NT2/D1 (cell line): ENCODE results near the gene PAK5.

Experiments used
- DNase-seq: peaks from one replicate; pipeline ENCODE4 v3.0.0-alpha.2; 2011; ENCODE audit warnings: low read depth, low spot score
- H3K27me3 ChIP-seq: 2 replicates; pipeline ENCODE4 v1.6.0; 2011; ENCODE audit warnings: mild to moderate bottlenecking; ENCODE audit not compliant: insufficient read length, insufficient read depth
- H3K36me3 ChIP-seq: 2 replicates; pipeline ENCODE4 v1.6.1; 2011; ENCODE audit warnings: mild to moderate bottlenecking, low read length, mixed read lengths; ENCODE audit not compliant: insufficient read depth, insufficient read length
- H3K4me1 ChIP-seq: 2 replicates; pipeline ENCODE4 v1.5.1; 2011; ENCODE audit not compliant: insufficient read depth, insufficient read length
- H3K4me3 ChIP-seq: 2 replicates; pipeline ENCODE4 v1.5.1; 2011; ENCODE audit warnings: low read depth; ENCODE audit not compliant: insufficient read length
- H3K9ac ChIP-seq: 2 replicates; pipeline ENCODE4 v1.6.0; 2011; ENCODE audit warnings: low read depth; ENCODE audit not compliant: insufficient read length
- H3K9me3 ChIP-seq: 2 replicates; pipeline ENCODE4 v1.5.1; 2011; ENCODE audit warnings: mild to moderate bottlenecking, low read length; ENCODE audit not compliant: insufficient read depth
- SUZ12 ChIP-seq: IDR thresholded peaks from 2 replicates; pipeline ENCODE4 v1.6.1; 2011; ENCODE audit not compliant: insufficient read length, insufficient read depth; ENCODE audit errors: extremely low read depth
- YY1 ChIP-seq: IDR thresholded peaks from 2 replicates; pipeline ENCODE4 v1.6.1; 2011; ENCODE audit not compliant: insufficient read length, insufficient read depth
- ZNF274 ChIP-seq: IDR thresholded peaks from 2 replicates; pipeline ENCODE4 v1.6.1; 2011; ENCODE audit warnings: mild to moderate bottlenecking, low read depth, low read length

Gene PAK5

DNA sequence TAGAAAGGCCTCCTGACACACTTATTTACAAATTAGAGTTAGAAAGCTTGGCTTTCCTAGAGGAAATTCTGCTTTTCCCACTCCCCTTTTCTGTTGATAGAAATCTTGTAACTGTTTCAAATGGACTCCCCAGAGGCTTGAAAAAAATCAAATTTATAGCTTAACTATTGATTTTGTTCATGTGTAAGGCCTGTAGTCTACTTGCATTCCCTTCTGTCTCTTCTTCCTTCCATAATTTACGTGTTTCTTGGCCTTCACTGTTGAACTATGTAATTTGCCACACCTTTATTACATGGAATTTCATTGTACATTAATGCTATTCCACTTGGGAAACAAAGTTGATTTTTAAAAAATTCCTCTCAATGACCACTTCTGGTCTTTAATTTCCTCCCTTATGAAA lies 243.1 kb downstream of the PAK5 start:
- TF ChIP-seq YY1 = no peak
- TF ChIP-seq SUZ12 = no peak
- TF ChIP-seq ZNF274 = no peak
- Histone ChIP-seq H3K27me3 (no peaks in the 10 kb centered on the region), H3K36me3 (no peaks in the 10 kb centered on the region), H3K4me1 (no peaks in the 10 kb centered on the region), H3K4me3 (no peak overlapping the region), H3K9ac (no peak overlapping the region), H3K9me3 (peaks cover 8% of the 10 kb centered on the region; the same call in 1 of the 2 replicates)
- no peak for DNase-seq

DNA sequence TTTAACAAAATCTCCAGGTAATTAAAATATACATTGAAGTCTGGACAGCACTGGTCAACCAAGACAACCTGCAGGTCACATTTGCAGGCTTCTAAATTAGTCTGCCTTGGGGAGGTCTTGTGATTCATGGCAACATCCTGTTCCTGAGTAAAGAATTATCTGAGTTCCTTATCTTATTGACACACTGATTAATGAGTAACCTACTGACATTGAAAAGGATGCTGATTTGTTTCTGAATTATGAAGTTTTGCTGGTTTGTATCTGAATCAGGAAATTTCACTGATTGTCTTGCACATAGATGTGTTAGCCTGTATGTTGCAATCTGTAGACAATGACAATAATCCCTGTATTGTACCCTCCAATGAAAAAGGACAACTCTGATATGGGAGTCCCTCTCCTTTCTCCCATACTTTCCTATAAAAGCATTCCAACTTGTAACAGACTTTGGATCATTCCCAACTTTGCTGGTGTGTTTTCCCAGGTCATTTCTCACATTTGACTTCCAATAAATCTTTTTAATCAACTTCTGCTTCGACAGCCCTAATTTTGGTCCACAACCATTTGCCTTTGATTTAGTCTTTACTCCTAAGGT lies 244.5 kb downstream of the PAK5 start:
- no peak for DNase-seq
- Histone ChIP-seq H3K9me3 (peaks cover 8% of the 10 kb centered on the region; the same call in 1 of the 2 replicates), H3K4me3 (no peak overlapping the region), H3K27me3 (no peaks in the 10 kb centered on the region), H3K36me3 (no peaks in the 10 kb centered on the region), H3K4me1 (no peaks in the 10 kb centered on the region), H3K9ac (no peak overlapping the region)
- TF ChIP-seq YY1 (no peak), ZNF274 (no peak), SUZ12 (no peak)

DNA sequence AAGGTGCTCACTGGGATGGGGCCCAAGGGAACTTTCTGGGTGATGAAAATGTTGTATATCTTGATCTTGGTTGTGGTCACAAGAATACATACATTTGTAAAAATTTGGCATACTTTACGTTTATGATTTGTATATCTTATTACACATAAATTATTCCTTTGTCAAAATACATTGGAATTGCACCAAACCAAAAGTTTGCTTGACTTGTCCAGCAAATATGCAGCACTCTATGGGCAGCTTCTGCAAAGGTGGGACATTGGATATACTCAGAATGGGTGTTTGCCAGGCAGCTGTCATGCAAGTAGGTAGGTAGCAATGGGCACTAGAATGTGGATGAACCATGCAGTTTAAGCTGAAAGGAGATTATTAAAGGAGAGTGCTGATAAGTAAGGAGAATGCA lies 246.5 kb downstream of the PAK5 start:
- no peak overlapping the region for H3K4me3 ChIP-seq
- DNase-seq = no peak
- H3K9me3 ChIP-seq = no peaks in the 10 kb centered on the region
- H3K27me3 ChIP-seq = no peaks in the 10 kb centered on the region
- no peaks in the 10 kb centered on the region for H3K36me3 ChIP-seq
- TF ChIP-seq ZNF274 = no peak
- no peak for TF ChIP-seq SUZ12
- TF ChIP-seq YY1 = no peak
- H3K4me1 ChIP-seq = no peaks in the 10 kb centered on the region
- H3K9ac ChIP-seq = no peak overlapping the region

DNA sequence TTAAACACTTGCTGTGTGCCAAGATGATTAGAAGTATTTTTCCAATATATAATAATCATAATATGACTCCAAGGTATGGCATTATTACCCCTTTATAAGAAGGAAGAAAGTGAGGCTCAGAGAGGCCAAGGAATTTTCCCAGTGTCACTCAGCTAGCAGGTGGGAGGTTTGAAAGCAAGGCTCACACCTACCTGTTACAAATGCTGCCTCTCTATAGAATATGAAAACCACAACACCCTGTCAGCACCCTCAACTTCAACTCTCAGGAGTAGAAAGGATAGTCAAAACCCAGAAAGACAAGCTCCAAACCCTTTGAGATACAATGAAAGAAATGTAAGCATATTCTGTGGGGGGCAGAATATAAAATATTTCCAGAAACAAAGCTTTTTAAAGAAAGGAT lies 247.8 kb downstream of the PAK5 start:
- no peak for TF ChIP-seq YY1
- TF ChIP-seq SUZ12 = no peak
- TF ChIP-seq ZNF274 = no peak
- Histone ChIP-seq H3K27me3 (no peaks in the 10 kb centered on the region), H3K36me3 (no peaks in the 10 kb centered on the region), H3K9ac (no peak overlapping the region), H3K4me3 (no peak overlapping the region), H3K9me3 (no peaks in the 10 kb centered on the region), H3K4me1 (no peaks in the 10 kb centered on the region)
- no peak for DNase-seq

DNA sequence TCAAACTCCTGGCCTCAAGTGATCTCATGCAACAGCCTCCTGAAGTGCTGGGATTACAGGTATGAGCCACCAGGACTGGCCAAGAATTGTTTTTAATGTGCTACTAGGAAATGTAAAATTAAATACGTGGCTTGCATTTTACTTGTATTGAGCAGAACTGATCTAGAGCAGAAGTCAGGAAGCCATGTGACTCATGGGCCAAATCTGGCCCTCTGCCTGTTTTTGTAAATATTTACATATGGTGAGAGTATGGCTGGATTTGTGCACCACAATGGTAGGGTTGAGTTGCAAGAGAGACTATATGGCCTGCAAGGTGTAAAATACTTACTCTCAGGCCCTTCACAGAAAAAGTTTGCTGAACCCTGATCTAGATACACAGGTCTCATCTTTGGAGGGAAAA lies 248.7 kb downstream of the PAK5 start:
- H3K36me3 ChIP-seq = no peaks in the 10 kb centered on the region
- H3K9ac ChIP-seq = no peak overlapping the region
- no peaks in the 10 kb centered on the region for H3K9me3 ChIP-seq
- no peaks in the 10 kb centered on the region for H3K4me1 ChIP-seq
- H3K27me3 ChIP-seq = no peaks in the 10 kb centered on the region
- DNase-seq = no peak
- no peak overlapping the region for H3K4me3 ChIP-seq
- TF ChIP-seq YY1 = no peak

DNA sequence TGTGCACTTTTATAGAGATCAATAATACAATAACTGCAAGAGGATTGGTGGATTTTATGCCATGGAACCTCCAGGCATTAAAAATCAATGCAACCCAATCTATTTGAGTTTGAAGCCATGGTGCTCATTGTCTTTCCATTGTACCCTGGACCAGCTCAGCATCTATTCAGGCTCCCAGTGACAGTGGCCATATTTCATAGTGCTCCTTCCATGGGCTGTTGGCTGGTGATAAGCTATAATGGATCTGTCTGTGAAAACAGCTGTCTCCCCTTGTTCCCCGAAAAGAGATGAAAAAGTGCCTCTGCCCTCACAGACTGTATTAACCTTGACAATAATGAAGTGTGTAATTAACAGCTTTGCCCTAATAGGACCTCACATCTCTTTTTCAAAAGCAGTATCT lies 250.2 kb downstream of the PAK5 start:
- no peak for DNase-seq
- H3K9ac ChIP-seq = no peak overlapping the region
- no peaks in the 10 kb centered on the region for H3K36me3 ChIP-seq
- H3K4me1 ChIP-seq = no peaks in the 10 kb centered on the region
- no peak overlapping the region for H3K4me3 ChIP-seq
- no peaks in the 10 kb centered on the region for H3K9me3 ChIP-seq
- TF ChIP-seq YY1 = no peak
- TF ChIP-seq ZNF274 = no peak
- TF ChIP-seq SUZ12 = no peak
- H3K27me3 ChIP-seq = no peaks in the 10 kb centered on the region

DNA sequence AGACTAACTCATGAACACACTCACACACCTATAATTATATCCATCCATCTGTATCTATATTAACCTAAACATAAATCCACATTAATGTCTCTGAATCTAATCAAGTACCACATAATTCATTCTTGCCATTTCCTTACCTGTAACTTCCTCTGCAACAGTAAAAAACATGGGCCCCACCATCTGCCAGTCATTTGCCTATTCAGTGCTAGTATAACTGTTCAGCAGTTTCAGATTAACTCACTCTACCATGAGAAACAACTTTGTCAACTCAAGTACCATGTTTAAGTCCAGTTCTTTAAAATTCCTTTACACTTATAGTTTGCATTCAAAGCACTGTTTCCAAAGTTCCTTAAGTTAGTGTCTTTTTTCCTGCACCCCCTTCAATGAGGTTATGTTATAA lies 255.7 kb downstream of the PAK5 start:
- no peak overlapping the region for H3K4me3 ChIP-seq
- no peak overlapping the region for H3K9ac ChIP-seq
- no peak for DNase-seq
- H3K27me3 ChIP-seq = no peaks in the 10 kb centered on the region
- H3K4me1 ChIP-seq = no peaks in the 10 kb centered on the region
- H3K36me3 ChIP-seq = no peaks in the 10 kb centered on the region
- H3K9me3 ChIP-seq = no peaks in the 10 kb centered on the region
- no peak for TF ChIP-seq YY1
- no peak for TF ChIP-seq SUZ12
- TF ChIP-seq ZNF274 = no peak
